WTC11 (cell line): ENCODE measurements around the gene EEF1AKMT3. TPM values are rescaled to one million over a fixed set of nuclear protein-coding genes. Genes with fewer than 3 reads are reported as not detected.

Experiments
- ATAC-seq: fragments of 200-7000 bp; cut with Tn5 transposase; 2 replicates; pipeline ENCODE4 v1.10.0; 2021; ENCODE audit warnings: mild to moderate bottlenecking, moderate library complexity
- CTCF ChIA-PET: fragments of 300-600 bp; sonication (Branson Sonifier 250); formaldehyde crosslinking; loops from one replicate; lab custom pipeline; 2021; ENCODE audit warnings: antibody characterized with exemption; lab: Charles Lee
- POLR2A ChIA-PET: fragments of 350-600 bp; sonication (Branson Sonifier 250); formaldehyde crosslinking; loops from one replicate; lab custom pipeline; 2021; ENCODE audit warnings: antibody characterized with exemption; lab: Charles Lee
- DNase-seq: peaks from one replicate; pipeline ENCODE4 v3.0.0; 2021; ENCODE audit warnings: low spot score
- H3K27ac Mint-ChIP-seq: 2 replicates; pipeline ENCODE4 v1.8.0; 2021; ENCODE audit warnings: mixed read lengths
- H3K27me3 Mint-ChIP-seq: 2 replicates; pipeline ENCODE4 v1.8.0; 2021; ENCODE audit warnings: low read depth, mild to moderate bottlenecking, moderate library complexity, mixed read lengths
- H3K36me3 Mint-ChIP-seq: 2 replicates; pipeline ENCODE4 v1.8.0; 2021; ENCODE audit warnings: mixed read lengths
- H3K4me1 Mint-ChIP-seq: 2 replicates; pipeline ENCODE4 v1.8.0; 2022; ENCODE audit warnings: mixed read lengths
- H3K4me3 Mint-ChIP-seq: 2 replicates; pipeline ENCODE4 v1.8.0; 2021; ENCODE audit warnings: mild to moderate bottlenecking, moderate library complexity, mixed read lengths
- H3K9me3 Mint-ChIP-seq: 2 replicates; pipeline ENCODE4 v1.8.0; 2021; ENCODE audit warnings: mixed read lengths
- ARID4B ChIP-seq: sonication (generic); formaldehyde crosslinking; IDR thresholded peaks from 2 replicates; pipeline ENCODE4 v1.8.0; 2023; ENCODE audit warnings: missing genetic modification reagents, mild to moderate bottlenecking, borderline replicate concordance
- CBFB ChIP-seq: sonication (generic); formaldehyde crosslinking; IDR thresholded peaks from 2 replicates; pipeline ENCODE4 v1.8.1; 2022; ENCODE audit warnings: mild to moderate bottlenecking, low read depth, missing genetic modification reagents
- ELF4 ChIP-seq: sonication (generic); formaldehyde crosslinking; IDR thresholded peaks from 2 replicates; pipeline ENCODE4 v1.8.1; 2022; ENCODE audit warnings: low read depth, mild to moderate bottlenecking, moderate library complexity, missing genetic modification reagents
- IRF1 ChIP-seq: sonication (generic); formaldehyde crosslinking; IDR thresholded peaks from 2 replicates; pipeline ENCODE4 v1.8.0; 2023; ENCODE audit warnings: missing genetic modification reagents
- NFE2L1 ChIP-seq: sonication (generic); formaldehyde crosslinking; IDR thresholded peaks from 2 replicates; pipeline ENCODE4 v1.8.1; 2023; ENCODE audit warnings: missing genetic modification reagents
- NFYB ChIP-seq: sonication (generic); formaldehyde crosslinking; conservative IDR thresholded peaks from 2 replicates; pipeline ENCODE4 v1.8.0; 2022; ENCODE audit warnings: low read depth, missing genetic modification reagents
- NR2C2 ChIP-seq: sonication (generic); formaldehyde crosslinking; IDR thresholded peaks from 2 replicates; pipeline ENCODE4 v1.8.0; 2022; ENCODE audit warnings: mild to moderate bottlenecking, missing genetic modification reagents
- OVOL2 ChIP-seq: fragments of 250-450 bp; sonication (Bioruptor Pico); IDR thresholded peaks from 2 replicates; pipeline ENCODE4 v1.9.0; 2021; ENCODE audit warnings: mild to moderate bottlenecking, borderline replicate concordance
- PRRX2 ChIP-seq: fragments of 250-450 bp; sonication (Bioruptor Pico); IDR thresholded peaks from 2 replicates; pipeline ENCODE4 v1.8.0; 2021; ENCODE audit warnings: mild to moderate bottlenecking
- SOX15 ChIP-seq: fragments of 250-450 bp; sonication (Bioruptor Pico); IDR thresholded peaks from 2 replicates; pipeline ENCODE4 v1.9.0; 2021; ENCODE audit warnings: mild to moderate bottlenecking
- SP1 ChIP-seq: sonication (generic); formaldehyde crosslinking; conservative IDR thresholded peaks from 2 replicates; pipeline ENCODE4 v1.8.1; 2022; ENCODE audit warnings: missing genetic modification reagents
- TCF7 ChIP-seq: sonication (generic); formaldehyde crosslinking; IDR thresholded peaks from 2 replicates; pipeline ENCODE4 v1.8.0; 2022; ENCODE audit warnings: mild to moderate bottlenecking, low read depth, missing genetic modification reagents, moderate library complexity
- ZNF219 ChIP-seq: sonication (generic); formaldehyde crosslinking; IDR thresholded peaks from 2 replicates; pipeline ENCODE4 v1.8.0; 2023; ENCODE audit warnings: missing genetic modification reagents, mild to moderate bottlenecking, borderline replicate concordance
- ZNF281 ChIP-seq: sonication (generic); formaldehyde crosslinking; IDR thresholded peaks from 2 replicates; pipeline ENCODE4 v1.8.0; 2023; ENCODE audit warnings: mild to moderate bottlenecking, missing genetic modification reagents
- ZNF425 ChIP-seq: fragments of 250-450 bp; sonication (Bioruptor Pico); conservative IDR thresholded peaks from 2 replicates; pipeline ENCODE4 v1.9.0; 2021; ENCODE audit warnings: mild to moderate bottlenecking
- ZNF512 ChIP-seq: sonication (generic); formaldehyde crosslinking; IDR thresholded peaks from 2 replicates; pipeline ENCODE4 v1.8.1; 2022; ENCODE audit warnings: missing genetic modification reagents, borderline replicate concordance
- ZNF671 ChIP-seq: fragments of 250-450 bp; sonication (Bioruptor Pico); IDR thresholded peaks from 2 replicates; pipeline ENCODE4 v1.8.0; 2021; ENCODE audit warnings: mild to moderate bottlenecking
- total RNA-seq: library from RNA; stranded (reverse); gene quantifications from 3 replicates; pipeline ENCODE4 v1.2.3, GENCODE V29; 2021

EEF1AKMT3 gene
- total RNA-seq, 1 experiment from 2014 or later = 3.2 TPM

GRCh38 chr12:57732270-57732669 is 40.1 kb upstream of the EEF1AKMT3 start:
- H3K27ac Mint-ChIP-seq = no peak overlapping the region
- no peaks in the 10 kb centered on the region for H3K36me3 Mint-ChIP-seq
- H3K4me3 Mint-ChIP-seq = no peak overlapping the region
- DNase-seq (no peak), ATAC-seq (no peak)
- H3K27me3 Mint-ChIP-seq = peaks cover 100% of the 10 kb centered on the region
- CTCF ChIA-PET = interaction anchor here (0.7 to 1.4 kb wide), 3 partner anchors 10 to 39 kb away, joined by 3 to 7 read pairs (median 3); partner anchors contain the start of gene OS9
- H3K9me3 Mint-ChIP-seq = no peaks in the 10 kb centered on the region
- POLR2A ChIA-PET = no interaction called here
- peaks cover 23% of the 10 kb centered on the region for H3K4me1 Mint-ChIP-seq
- TF ChIP-seq CBFB (CRISPR knock-in tag) (no peak), ARID4B (CRISPR knock-in tag) (no peak), ZNF425 (no peak), ZNF512 (CRISPR knock-in tag) (no peak), PRRX2 (CRISPR knock-in tag) (no peak), ZNF671 (CRISPR knock-in tag) (no peak), NFE2L1 (CRISPR knock-in tag) (no peak), OVOL2 (CRISPR knock-in tag) (no peak), TCF7 (CRISPR knock-in tag) (no peak), SOX15 (CRISPR knock-in tag) (no peak)

- H3K36me3 Mint-ChIP-seq = no peaks in the 10 kb centered on the region
- CTCF ChIA-PET = interaction anchor here (0.9 to 6.6 kb wide), 3 partner anchors 8 to 24 kb away, joined by 3 to 146 read pairs (median 5); no protein-coding TSS in a partner anchor
- no peak overlapping the region for H3K27ac Mint-ChIP-seq
- peaks cover 19% of the 10 kb centered on the region for H3K4me1 Mint-ChIP-seq
- DNase-seq (no peak), ATAC-seq (no peak)
- no peak overlapping the region for H3K4me3 Mint-ChIP-seq
- peaks cover 98% of the 10 kb centered on the region for H3K27me3 Mint-ChIP-seq
- POLR2A ChIA-PET = no interaction called here
- H3K9me3 Mint-ChIP-seq = no peaks in the 10 kb centered on the region
- TF ChIP-seq ELF4 (CRISPR knock-in tag) = no peak
- no peak for TF ChIP-seq ZNF512 (CRISPR knock-in tag)
- no peak for TF ChIP-seq NFYB (CRISPR knock-in tag)
- TF ChIP-seq ZNF219 = no peak
- TF ChIP-seq ZNF281 (CRISPR knock-in tag) = no peak
- no peak for TF ChIP-seq SP1 (CRISPR knock-in tag)
- TF ChIP-seq NR2C2 (CRISPR knock-in tag) = no peak
- TF ChIP-seq ZNF425 = no peak
- TF ChIP-seq IRF1 (CRISPR knock-in tag) = no peak
Measured at GRCh38 chr12:57732726-57733593, 39.5 kb upstream of the EEF1AKMT3 start.
